Calu3 (cell line): ENCODE results near the gene EXD3. TPM values are rescaled to one million over a fixed set of nuclear protein-coding genes. Genes with fewer than 3 reads are reported as not detected.

Source experiments
- BruUV-seq: library from RNA; stranded (reverse); fragments of 400-500 nt; replicated peaks from 2 replicates; lab custom pipeline; 2021; lab: Mats Ljungman, UMichigan
- CTCF ChIA-PET: fragments of 300-600 bp; sonication (Branson Sonifier 250); formaldehyde crosslinking; loops from one replicate; lab custom pipeline; 2022; ENCODE audit warnings: antibody characterized with exemption; lab: Charles Lee
- DNase-seq: peaks from one replicate; pipeline ENCODE4 v3.0.0; 2022
- H3K27ac Mint-ChIP-seq: one replicate; pipeline ENCODE4 v1.8.0; 2022; ENCODE audit warnings: mixed read lengths; ENCODE audit not compliant: unreplicated experiment
- H3K27me3 Mint-ChIP-seq: one replicate; pipeline ENCODE4 v1.8.0; 2022; ENCODE audit warnings: mixed read lengths; ENCODE audit not compliant: unreplicated experiment
- H3K36me3 Mint-ChIP-seq: one replicate; pipeline ENCODE4 v1.8.0; 2022; ENCODE audit warnings: mild to moderate bottlenecking, moderate library complexity, mixed read lengths; ENCODE audit not compliant: insufficient read depth, unreplicated experiment
- H3K4me1 Mint-ChIP-seq: one replicate; pipeline ENCODE4 v1.8.0; 2022; ENCODE audit warnings: mild to moderate bottlenecking, low read depth, mixed read lengths; ENCODE audit not compliant: unreplicated experiment
- H3K4me3 Mint-ChIP-seq: one replicate; pipeline ENCODE4 v1.8.0; 2022; ENCODE audit warnings: mild to moderate bottlenecking, low read depth, moderate library complexity, mixed read lengths; ENCODE audit not compliant: unreplicated experiment
- H3K9me3 Mint-ChIP-seq: one replicate; pipeline ENCODE4 v1.8.0; 2022; ENCODE audit warnings: low read depth, mixed read lengths; ENCODE audit not compliant: unreplicated experiment
- intact Hi-C: fragments of 100-400 bp; cut with micrococcal nuclease; formaldehyde crosslinking; loops from one replicate; pipeline ENCODE4 v1.10.0; 2022; ENCODE audit not compliant: unreplicated experiment
- total RNA-seq: library from RNA; stranded (reverse); gene quantifications from 2 replicates; pipeline ENCODE4 v1.2.3, GENCODE V29; 2022
- TF ChIP-seq, protein P1 (sequence below): fragments of 200-600 bp; IDR thresholded peaks from one replicate; pipeline ENCODE4 v1.8.0; 2022; ENCODE audit warnings: antibody characterized with exemption; ENCODE audit not compliant: unreplicated experiment

Gene EXD3
- total RNA-seq, 1 experiment from 2014 or later: 13.2 TPM

- intact Hi-C loops: no loop called here
- CTCF ChIA-PET: no interaction called here
- Mint-ChIP-seq H3K27me3 (no peaks in the 10 kb centered on the region), H3K9me3 (no peaks in the 10 kb centered on the region), H3K4me3 (peak overlapping the region; percentile 40), H3K4me1 (no peaks in the 10 kb centered on the region), H3K27ac (no peak overlapping the region), H3K36me3 (peaks cover 8% of the 10 kb centered on the region)
- no TSS peak for BruUV-seq
- no peak for DNase-seq
- TF ChIP-seq, protein P1, sequence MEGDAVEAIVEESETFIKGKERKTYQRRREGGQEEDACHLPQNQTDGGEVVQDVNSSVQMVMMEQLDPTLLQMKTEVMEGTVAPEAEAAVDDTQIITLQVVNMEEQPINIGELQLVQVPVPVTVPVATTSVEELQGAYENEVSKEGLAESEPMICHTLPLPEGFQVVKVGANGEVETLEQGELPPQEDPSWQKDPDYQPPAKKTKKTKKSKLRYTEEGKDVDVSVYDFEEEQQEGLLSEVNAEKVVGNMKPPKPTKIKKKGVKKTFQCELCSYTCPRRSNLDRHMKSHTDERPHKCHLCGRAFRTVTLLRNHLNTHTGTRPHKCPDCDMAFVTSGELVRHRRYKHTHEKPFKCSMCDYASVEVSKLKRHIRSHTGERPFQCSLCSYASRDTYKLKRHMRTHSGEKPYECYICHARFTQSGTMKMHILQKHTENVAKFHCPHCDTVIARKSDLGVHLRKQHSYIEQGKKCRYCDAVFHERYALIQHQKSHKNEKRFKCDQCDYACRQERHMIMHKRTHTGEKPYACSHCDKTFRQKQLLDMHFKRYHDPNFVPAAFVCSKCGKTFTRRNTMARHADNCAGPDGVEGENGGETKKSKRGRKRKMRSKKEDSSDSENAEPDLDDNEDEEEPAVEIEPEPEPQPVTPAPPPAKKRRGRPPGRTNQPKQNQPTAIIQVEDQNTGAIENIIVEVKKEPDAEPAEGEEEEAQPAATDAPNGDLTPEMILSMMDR: no peak
Measured at GRCh38 chr9:137307255-137308056, 115.5 kb downstream of the EXD3 start.

GRCh38 chr9:137306850-137307254 lies 116.1 kb downstream of the EXD3 start:
- BruUV-seq: no TSS peak
- CTCF ChIA-PET: no interaction called here
- Mint-ChIP-seq H3K36me3 (peaks cover 13% of the 10 kb centered on the region), H3K4me3 (peak overlapping the region; percentile 40), H3K4me1 (no peaks in the 10 kb centered on the region), H3K27me3 (no peaks in the 10 kb centered on the region), H3K9me3 (no peaks in the 10 kb centered on the region), H3K27ac (no peak overlapping the region)
- DNase-seq: no peak
- TF ChIP-seq, protein P1: no peak
- intact Hi-C loops: no loop called here

DNA sequence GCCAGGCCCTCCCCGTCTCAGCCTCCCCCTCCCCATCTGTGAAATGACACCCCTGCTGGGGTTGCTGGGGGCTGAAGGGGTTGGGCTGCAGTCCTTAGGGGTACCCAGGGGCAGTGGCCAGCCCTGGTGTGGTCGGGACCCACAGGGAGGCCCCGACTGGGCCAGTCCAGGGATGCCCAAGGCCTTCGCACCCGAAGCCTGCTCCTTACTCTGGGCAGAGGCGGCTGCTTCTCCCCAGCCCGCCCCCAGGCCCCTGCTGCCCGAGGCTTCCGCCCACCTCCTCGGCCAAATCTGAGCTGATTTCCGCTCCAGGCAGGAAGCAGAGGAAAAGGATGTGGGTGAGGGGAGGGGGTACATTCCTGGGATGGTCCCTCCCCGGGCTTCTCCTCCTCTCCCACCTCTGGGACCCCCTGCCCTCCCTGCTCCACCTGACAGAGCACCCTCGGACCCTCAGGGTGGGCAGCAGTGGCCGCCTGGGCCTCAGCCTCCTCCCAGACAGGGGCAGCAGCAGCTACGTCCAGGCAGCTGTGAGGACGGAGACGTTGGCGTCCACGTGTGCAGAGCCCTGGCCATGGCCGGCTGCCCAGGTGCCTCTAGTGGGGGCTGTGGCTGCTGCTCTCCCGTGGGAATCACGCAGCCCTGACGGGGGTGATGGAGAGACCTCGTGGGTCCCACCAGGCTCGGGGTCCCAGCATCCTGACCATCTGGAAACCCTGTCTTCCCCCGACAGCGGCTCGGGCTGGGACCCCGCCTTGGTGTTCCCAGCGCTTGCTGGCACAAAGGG lies 116.7 kb downstream of the EXD3 start:
- Mint-ChIP-seq H3K9me3 (no peaks in the 10 kb centered on the region), H3K27ac (no peak overlapping the region), H3K27me3 (no peaks in the 10 kb centered on the region), H3K4me3 (no peak overlapping the region), H3K36me3 (peaks cover 18% of the 10 kb centered on the region), H3K4me1 (no peaks in the 10 kb centered on the region)
- DNase-seq: no peak
- TF ChIP-seq, protein P1: no peak
- CTCF ChIA-PET: no interaction called here
- intact Hi-C loops: no loop called here
- BruUV-seq: no TSS peak

DNA sequence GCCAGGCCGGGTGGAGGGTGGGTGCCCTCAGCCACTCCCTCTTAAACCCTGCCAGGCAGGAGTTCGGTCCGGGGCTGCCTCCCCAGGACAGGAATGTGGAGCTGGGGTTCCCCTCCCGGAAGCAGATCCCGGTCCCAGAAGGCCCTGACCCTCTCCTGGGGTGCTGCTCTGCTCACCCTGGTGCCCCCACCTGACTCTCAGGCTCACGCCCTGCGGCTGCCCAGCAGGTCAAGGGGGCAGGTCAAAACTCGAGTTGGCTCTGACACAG lies 117.2 kb downstream of the EXD3 start:
- CTCF ChIA-PET: no interaction called here
- Mint-ChIP-seq H3K4me3 (no peak overlapping the region), H3K9me3 (no peaks in the 10 kb centered on the region), H3K36me3 (peaks cover 23% of the 10 kb centered on the region), H3K27me3 (no peaks in the 10 kb centered on the region), H3K27ac (no peak overlapping the region), H3K4me1 (no peaks in the 10 kb centered on the region)
- no TSS peak for BruUV-seq
- DNase-seq: no peak
- intact Hi-C loops: no loop called here
- TF ChIP-seq, protein P1: no peak
